Measurements from ENCODE around the gene CKAP2.
A peak's percentile ranks its signal among the peaks of the same experiment; 100 is the strongest.
"Not testable (repeated sequence)": the region's sequence is repeated elsewhere in the genome, so short reads cannot be mapped to it uniquely, and the experiment has no call there.

The CKAP2 gene

DNA sequence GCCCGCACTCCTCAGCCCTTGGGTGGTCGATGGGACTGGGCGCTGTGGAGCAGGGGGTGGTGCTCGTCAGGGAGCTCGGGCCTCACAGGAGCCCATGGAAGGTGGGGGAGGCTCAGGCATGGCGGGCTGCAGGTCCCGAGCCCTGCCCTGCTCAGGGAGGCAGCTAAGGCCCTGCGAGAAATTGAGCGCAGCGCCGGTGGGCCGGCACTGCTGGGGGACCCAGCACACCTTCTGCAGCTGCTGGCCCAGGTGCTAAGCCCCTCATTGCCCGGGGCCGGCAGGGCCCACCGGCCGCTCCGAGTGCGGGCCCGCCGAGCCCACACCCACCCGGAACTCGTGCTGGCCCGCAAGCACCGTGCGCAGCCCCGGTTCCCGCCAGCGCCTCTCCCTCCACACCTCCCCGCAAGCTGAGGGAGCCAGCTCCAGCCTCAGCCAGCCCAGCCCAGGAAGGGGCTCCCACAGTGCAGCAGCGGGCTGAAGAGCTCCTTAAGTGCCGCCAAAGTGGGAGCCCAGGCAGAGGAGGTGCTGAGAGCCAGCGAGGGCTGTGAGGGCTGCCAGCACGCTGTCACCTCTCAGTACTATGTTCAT lies 47.1 kb upstream of the CKAP2 start:
- not testable (repeated sequence) for H3K4ac ChIP-seq (ENCODE audit: low read depth, low read length); H2BK120ac ChIP-seq (ENCODE audit: insufficient read depth, low read length, poor library complexity); H3K23ac ChIP-seq (ENCODE audit: low read length); H4K91ac ChIP-seq (ENCODE audit: low read depth, low read length); H3K4me2 ChIP-seq (ENCODE audit: low read length); H3K27ac ChIP-seq (ENCODE audit: low read depth, low read length); H2AFZ ChIP-seq (ENCODE audit: insufficient read depth, low read length, poor library complexity); H4K12ac ChIP-seq (ENCODE audit: low read depth, low read length); H3K79me1 ChIP-seq (ENCODE audit: low read length); H3K9ac ChIP-seq (ENCODE audit: low read length); H3K18ac ChIP-seq (ENCODE audit: low read length); H3K4me1 ChIP-seq (ENCODE audit: control insufficient read depth in 1 of 2, insufficient read depth in 2 of 2, low read length in 2 of 2); H3K36me3 ChIP-seq (ENCODE audit: control insufficient read depth in 1 of 2, insufficient read depth in 2 of 2, low read length in 2 of 2); H3K4me3 ChIP-seq (ENCODE audit: low read depth, low read length); H2BK12ac ChIP-seq (ENCODE audit: low read length); H2AK5ac ChIP-seq (ENCODE audit: low read length); H3K9me3 ChIP-seq (ENCODE audit: insufficient read depth, low read depth, low read length); H4K8ac ChIP-seq (ENCODE audit: low read depth, low read length); H2BK5ac ChIP-seq (ENCODE audit: low read depth, low read length, poor library complexity); H3K14ac ChIP-seq (ENCODE audit: low read length); H3K79me2 ChIP-seq (ENCODE audit: control insufficient read depth, insufficient read depth, low read length, poor library complexity); DNase-seq
- no CpG with 5 or more reads among the region's 33 CpGs for WGBS (ENCODE audit: extremely low coverage, insufficient coverage, insufficient read length)
- peaks cover 22% of the 10 kb centered on the region for H3K27me3 ChIP-seq (ENCODE audit: insufficient read depth, low read length)

DNA sequence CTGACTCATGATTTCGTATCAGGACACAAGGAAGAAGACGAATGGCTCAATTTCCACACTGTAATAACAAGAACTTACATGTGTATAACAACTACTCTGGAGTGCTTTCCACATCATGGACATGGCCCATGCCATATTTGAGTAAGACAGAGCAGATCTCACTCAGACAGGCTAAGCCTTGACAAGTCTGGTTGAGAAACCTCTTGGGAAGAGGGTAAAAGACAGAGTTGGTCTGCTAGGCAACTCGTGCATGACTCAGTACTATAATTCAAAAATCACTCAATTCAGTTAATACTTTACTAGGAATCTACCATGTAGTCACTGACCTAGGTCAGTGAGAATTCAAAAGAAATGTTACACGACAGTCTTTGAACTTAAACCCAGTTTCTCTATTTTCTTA lies 43.6 kb upstream of the CKAP2 start:
- DNase-seq, result no peak
- no peak overlapping the region for H3K14ac ChIP-seq (ENCODE audit: low read length)
- no peak overlapping the region for H2AK5ac ChIP-seq (ENCODE audit: low read length)
- H3K36me3 ChIP-seq (ENCODE audit: control insufficient read depth in 1 of 2, insufficient read depth in 2 of 2, low read length in 2 of 2), result peaks cover 3 to 6% of the 10 kb centered on the region in 2 experiments
- peaks cover 4% of the 10 kb centered on the region for H3K27me3 ChIP-seq (ENCODE audit: insufficient read depth, low read length)
- H3K79me1 ChIP-seq (ENCODE audit: low read length), result no peaks in the 10 kb centered on the region
- H3K9me3 ChIP-seq (ENCODE audit: insufficient read depth, low read depth, low read length), result no peaks in the 10 kb centered on the region
- H4K12ac ChIP-seq (ENCODE audit: low read depth, low read length), result no peak overlapping the region
- H4K8ac ChIP-seq (ENCODE audit: low read depth, low read length), result no peak overlapping the region
- H3K4me2 ChIP-seq (ENCODE audit: low read length), result no peak overlapping the region
- H2BK120ac ChIP-seq (ENCODE audit: insufficient read depth, low read length, poor library complexity), result no peak overlapping the region
- H2BK5ac ChIP-seq (ENCODE audit: low read depth, low read length, poor library complexity), result no peak overlapping the region
- no peak overlapping the region for H4K91ac ChIP-seq (ENCODE audit: low read depth, low read length)
- WGBS (ENCODE audit: extremely low coverage, insufficient coverage, insufficient read length), result no CpG with 5 or more reads among the region's 4 CpGs
- H3K23ac ChIP-seq (ENCODE audit: low read length), result no peak overlapping the region
- H3K4me3 ChIP-seq (ENCODE audit: low read depth, low read length), result no peak overlapping the region
- no peak overlapping the region for H3K27ac ChIP-seq (ENCODE audit: low read depth, low read length)
- H2BK12ac ChIP-seq (ENCODE audit: low read length), result no peak overlapping the region
- no peak overlapping the region for H3K9ac ChIP-seq (ENCODE audit: low read length)
- H3K18ac ChIP-seq (ENCODE audit: low read length), result no peak overlapping the region
- no peak overlapping the region for H3K4ac ChIP-seq (ENCODE audit: low read depth, low read length)
- no peaks in the 10 kb centered on the region for H3K4me1 ChIP-seq (ENCODE audit: control insufficient read depth in 1 of 2, insufficient read depth in 2 of 2, low read length in 2 of 2)
- H3K79me2 ChIP-seq (ENCODE audit: control insufficient read depth, insufficient read depth, low read length, poor library complexity), result no peaks in the 10 kb centered on the region
- H2AFZ ChIP-seq (ENCODE audit: insufficient read depth, low read length, poor library complexity), result no peak overlapping the region

DNA sequence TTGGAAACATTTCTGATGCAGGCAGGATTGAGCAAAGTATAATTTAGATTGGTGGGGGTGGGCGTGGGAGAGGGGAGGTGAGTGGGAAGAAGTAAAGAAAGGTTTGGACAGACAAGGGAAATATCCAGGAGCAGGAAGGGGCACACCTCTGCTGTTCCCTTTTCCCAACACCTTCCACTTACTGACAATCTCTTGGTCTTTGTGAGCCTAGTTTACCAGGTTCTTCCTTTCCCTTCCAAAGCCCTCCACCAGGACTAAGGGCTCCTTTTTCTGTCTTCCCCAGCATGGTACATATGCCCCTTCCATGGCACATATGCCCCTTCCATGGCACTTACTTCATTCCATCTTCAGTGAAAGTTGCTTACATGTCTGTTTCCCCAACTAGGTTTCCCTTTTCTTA lies 43.1 kb upstream of the CKAP2 start:
- Histone ChIP-seq H3K4me1 (ENCODE audit: control insufficient read depth in 1 of 2, insufficient read depth in 2 of 2, low read length in 2 of 2) (no peaks in the 10 kb centered on the region), H3K27me3 (ENCODE audit: insufficient read depth, low read length) (no peaks in the 10 kb centered on the region), H3K27ac (ENCODE audit: low read depth, low read length) (no peak overlapping the region), H4K91ac (ENCODE audit: low read depth, low read length) (no peak overlapping the region), H3K79me1 (ENCODE audit: low read length) (no peaks in the 10 kb centered on the region), H3K9ac (ENCODE audit: low read length) (no peak overlapping the region), H3K36me3 (ENCODE audit: control insufficient read depth in 1 of 2, insufficient read depth in 2 of 2, low read length in 2 of 2) (peaks cover 3 to 8% of the 10 kb centered on the region in 2 experiments), H3K79me2 (ENCODE audit: control insufficient read depth, insufficient read depth, low read length, poor library complexity) (no peaks in the 10 kb centered on the region), H2BK120ac (ENCODE audit: insufficient read depth, low read length, poor library complexity) (no peak overlapping the region), H3K4me3 (ENCODE audit: low read depth, low read length) (no peak overlapping the region), H2BK5ac (ENCODE audit: low read depth, low read length, poor library complexity) (no peak overlapping the region), H3K4me2 (ENCODE audit: low read length) (no peak overlapping the region), H2AK5ac (ENCODE audit: low read length) (no peak overlapping the region), H4K8ac (ENCODE audit: low read depth, low read length) (no peak overlapping the region), H3K14ac (ENCODE audit: low read length) (no peak overlapping the region), H3K23ac (ENCODE audit: low read length) (no peak overlapping the region), H3K4ac (ENCODE audit: low read depth, low read length) (no peak overlapping the region), H3K18ac (ENCODE audit: low read length) (no peak overlapping the region), H3K9me3 (ENCODE audit: insufficient read depth, low read depth, low read length) (no peaks in the 10 kb centered on the region), H4K12ac (ENCODE audit: low read depth, low read length) (no peak overlapping the region), H2BK12ac (ENCODE audit: low read length) (no peak overlapping the region), H2AFZ (ENCODE audit: insufficient read depth, low read length, poor library complexity) (no peak overlapping the region)
- WGBS (ENCODE audit: extremely low coverage, insufficient coverage, insufficient read length), result 86% methylated on average over 1 of the region's 1 CpG
- DNase-seq, result no peak

DNA sequence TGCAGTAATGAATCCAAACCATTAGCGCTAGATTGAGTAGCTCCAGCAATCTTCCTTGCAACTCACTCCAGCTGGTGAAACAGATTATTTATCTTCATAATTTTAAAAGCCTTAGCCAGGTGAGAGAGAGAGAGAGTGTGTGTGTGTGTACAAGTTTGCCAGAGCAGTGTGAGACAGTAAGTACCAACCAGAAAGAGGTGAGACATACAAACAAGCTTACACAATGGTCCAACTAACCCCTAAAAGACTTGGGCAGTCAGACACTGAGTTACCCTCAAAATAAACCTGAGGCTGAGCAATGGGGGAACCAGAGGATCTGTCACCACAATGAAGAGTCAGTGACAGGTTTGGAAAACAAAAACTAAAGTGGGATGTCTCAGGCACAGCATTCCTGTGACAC lies 41.2 kb upstream of the CKAP2 start:
- Histone ChIP-seq H2BK12ac (ENCODE audit: low read length) (peak overlapping the region; percentile 10), H3K4ac (ENCODE audit: low read depth, low read length) (no peak overlapping the region), H3K4me2 (ENCODE audit: low read length) (no peak overlapping the region), H3K18ac (ENCODE audit: low read length) (no peak overlapping the region), H4K91ac (ENCODE audit: low read depth, low read length) (no peak overlapping the region), H3K79me1 (ENCODE audit: low read length) (no peaks in the 10 kb centered on the region), H2BK120ac (ENCODE audit: insufficient read depth, low read length, poor library complexity) (no peak overlapping the region), H3K4me1 (ENCODE audit: control insufficient read depth in 1 of 2, insufficient read depth in 2 of 2, low read length in 2 of 2) (no peaks in the 10 kb centered on the region), H2BK5ac (ENCODE audit: low read depth, low read length, poor library complexity) (no peak overlapping the region), H3K23ac (ENCODE audit: low read length) (no peak overlapping the region), H3K9ac (ENCODE audit: low read length) (no peak overlapping the region), H3K27ac (ENCODE audit: low read depth, low read length) (no peak overlapping the region), H3K9me3 (ENCODE audit: insufficient read depth, low read depth, low read length) (no peaks in the 10 kb centered on the region), H4K12ac (ENCODE audit: low read depth, low read length) (no peak overlapping the region), H3K79me2 (ENCODE audit: control insufficient read depth, insufficient read depth, low read length, poor library complexity) (no peaks in the 10 kb centered on the region), H2AFZ (ENCODE audit: insufficient read depth, low read length, poor library complexity) (no peak overlapping the region), H4K8ac (ENCODE audit: low read depth, low read length) (no peak overlapping the region), H3K36me3 (ENCODE audit: control insufficient read depth in 1 of 2, insufficient read depth in 2 of 2, low read length in 2 of 2) (peaks cover 6 to 12% of the 10 kb centered on the region in 2 experiments), H3K14ac (ENCODE audit: low read length) (no peak overlapping the region), H3K4me3 (ENCODE audit: low read depth, low read length) (no peak overlapping the region), H2AK5ac (ENCODE audit: low read length) (no peak overlapping the region), H3K27me3 (ENCODE audit: insufficient read depth, low read length) (no peaks in the 10 kb centered on the region)
- DNase-seq, result no peak
- no CpG with 5 or more reads among the region's 1 CpG for WGBS (ENCODE audit: extremely low coverage, insufficient coverage, insufficient read length)

Measured in trophoblast cell (in vitro differentiated cells and primary cell).